Endothelial cell of umbilical vein (primary cell): ENCODE data around the gene MISP3.

Experiments used
- EZH2 ChIP-seq: IDR thresholded peaks from 2 replicates; pipeline ENCODE4 v1.6.1; 2012; ENCODE audit warnings: borderline replicate concordance, low read depth, mild to moderate bottlenecking, moderate library complexity, low read length, inconsistent platforms; ENCODE audit not compliant: severe bottlenecking
- JUN ChIP-seq: IDR thresholded peaks from 2 replicates; pipeline ENCODE4 v1.6.1; 2011; ENCODE audit warnings: borderline replicate concordance, low read depth; ENCODE audit not compliant: insufficient read length, insufficient read depth
- MYC ChIP-seq: IDR thresholded peaks from one replicate; pipeline ENCODE4 v1.6.1; 2011; ENCODE audit warnings: mild to moderate bottlenecking, low read depth, low read length
- POLR2A ChIP-seq: IDR thresholded peaks from 2 replicates; pipeline ENCODE4 v1.6.1; 2012; ENCODE audit warnings: low read depth, mild to moderate bottlenecking, control low read depth, low read length
- POLR2AphosphoS5 ChIP-seq: IDR thresholded peaks from 2 replicates; pipeline ENCODE4 v1.6.1; 2012; ENCODE audit warnings: low read depth, mild to moderate bottlenecking, control low read depth, low read length, moderate library complexity; ENCODE audit not compliant: insufficient read depth
- TF ChIP-seq, protein P1 (sequence below), 2 donors: IDR thresholded peaks; 1 replicate in 1 of 2; 2 replicates in 1 of 2; pipeline ENCODE4 v1.5.1; 2011; ENCODE audit warnings: low read length in 2 of 2, mild to moderate bottlenecking in 2 of 2, moderate library complexity in 2 of 2, control low read depth in 1 of 2, inconsistent platforms in 1 of 2, low read depth in 1 of 2; ENCODE audit not compliant: insufficient read depth in 1 of 2; ENCODE audit errors: extremely low read depth in 1 of 2
- TF ChIP-seq, protein P2 (sequence below): IDR thresholded peaks from 2 replicates; pipeline ENCODE4 v1.6.1; 2011; ENCODE audit not compliant: insufficient read depth, insufficient read length

GRCh38 chr19:14033946-14034345 lies 38.6 kb upstream of the MISP3 start:
- TF ChIP-seq POLR2AphosphoS5 (no peak), EZH2 (no peak), POLR2A (no peak), MYC (no peak), JUN (no peak)
- TF ChIP-seq, protein P1, sequence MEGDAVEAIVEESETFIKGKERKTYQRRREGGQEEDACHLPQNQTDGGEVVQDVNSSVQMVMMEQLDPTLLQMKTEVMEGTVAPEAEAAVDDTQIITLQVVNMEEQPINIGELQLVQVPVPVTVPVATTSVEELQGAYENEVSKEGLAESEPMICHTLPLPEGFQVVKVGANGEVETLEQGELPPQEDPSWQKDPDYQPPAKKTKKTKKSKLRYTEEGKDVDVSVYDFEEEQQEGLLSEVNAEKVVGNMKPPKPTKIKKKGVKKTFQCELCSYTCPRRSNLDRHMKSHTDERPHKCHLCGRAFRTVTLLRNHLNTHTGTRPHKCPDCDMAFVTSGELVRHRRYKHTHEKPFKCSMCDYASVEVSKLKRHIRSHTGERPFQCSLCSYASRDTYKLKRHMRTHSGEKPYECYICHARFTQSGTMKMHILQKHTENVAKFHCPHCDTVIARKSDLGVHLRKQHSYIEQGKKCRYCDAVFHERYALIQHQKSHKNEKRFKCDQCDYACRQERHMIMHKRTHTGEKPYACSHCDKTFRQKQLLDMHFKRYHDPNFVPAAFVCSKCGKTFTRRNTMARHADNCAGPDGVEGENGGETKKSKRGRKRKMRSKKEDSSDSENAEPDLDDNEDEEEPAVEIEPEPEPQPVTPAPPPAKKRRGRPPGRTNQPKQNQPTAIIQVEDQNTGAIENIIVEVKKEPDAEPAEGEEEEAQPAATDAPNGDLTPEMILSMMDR (IDR thresholded peaks at IDR 0.05; ENCODE audit: extremely low read depth in 1 of 2, insufficient read depth in 1 of 2, low read depth in 1 of 2, low read length in 2 of 2), result no peak
- TF ChIP-seq, protein P2, sequence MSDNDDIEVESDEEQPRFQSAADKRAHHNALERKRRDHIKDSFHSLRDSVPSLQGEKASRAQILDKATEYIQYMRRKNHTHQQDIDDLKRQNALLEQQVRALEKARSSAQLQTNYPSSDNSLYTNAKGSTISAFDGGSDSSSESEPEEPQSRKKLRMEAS, result no peak
